NCI-H460 (cell line): ENCODE measurements around the gene OLIG3. TPM values are rescaled to one million over a fixed set of nuclear protein-coding genes. Genes with fewer than 3 reads are reported as not detected.

Experiments used
- DNase-seq: peaks from one replicate; pipeline ENCODE4 v3.0.0-alpha.2; 2016; ENCODE audit warnings: low read depth; ENCODE audit errors: extremely low read depth
- polyA plus RNA-seq: library from polyadenylated mRNA; depleted of rRNA; stranded (reverse); fragments of >200 nt; gene quantifications from 2 replicates; pipeline ENCODE4 v1.2.3, GENCODE V29; 2014; cell fraction: nucleus; rRNA removed
- total RNA-seq: library from RNA; depleted of rRNA; stranded (reverse); fragments of >200 nt; shearing (Covaris generic); gene quantifications from 2 replicates; pipeline ENCODE4 v1.2.3, GENCODE V29; 2014; rRNA removed

The OLIG3 gene
- total RNA-seq, result 0.12 TPM in 2 replicates
- polyA plus RNA-seq, result 0.06 TPM in 1 of 2 replicates, not detected in the other

- DNase-seq, result no peak
Measured at GRCh38 chr6:137494281-137494987, at the start of gene OLIG3. OLIG3 (minus strand) TSS chr6:137494394; CDS start chr6:137494170, 224 bp downstream.

GRCh38 chr6:137543114-137543513, 48.9 kb upstream of the OLIG3 start:
- DNase-seq, result no peak

DNA sequence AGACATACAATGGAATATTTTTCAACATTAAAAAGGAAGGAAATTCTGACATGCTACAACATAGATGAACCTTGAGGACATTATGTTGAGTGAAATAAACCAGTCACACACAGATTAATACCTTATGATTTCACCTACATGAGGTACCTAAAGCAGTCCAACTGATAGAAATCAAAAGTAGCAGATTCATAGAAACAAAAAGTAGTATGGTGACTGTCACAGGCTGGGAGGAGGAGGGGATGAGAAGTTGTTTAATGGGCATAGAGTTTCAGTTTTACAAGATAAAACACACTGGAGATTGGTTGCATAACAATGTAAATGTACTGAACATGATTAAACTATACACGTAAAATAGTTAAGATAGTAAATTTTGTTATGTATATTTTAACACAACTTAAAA, 48.5 kb upstream of the OLIG3 start:
- no peak for DNase-seq

- DNase-seq, result no peak
Measured at GRCh38 chr6:137541534-137542063, 47.4 kb upstream of the OLIG3 start.

- no peak for DNase-seq
Measured at GRCh38 chr6:137536104-137536773, 42.0 kb upstream of the OLIG3 start.

- no peak for DNase-seq
Measured at GRCh38 chr6:137531376-137532092, 37.3 kb upstream of the OLIG3 start.

DNA sequence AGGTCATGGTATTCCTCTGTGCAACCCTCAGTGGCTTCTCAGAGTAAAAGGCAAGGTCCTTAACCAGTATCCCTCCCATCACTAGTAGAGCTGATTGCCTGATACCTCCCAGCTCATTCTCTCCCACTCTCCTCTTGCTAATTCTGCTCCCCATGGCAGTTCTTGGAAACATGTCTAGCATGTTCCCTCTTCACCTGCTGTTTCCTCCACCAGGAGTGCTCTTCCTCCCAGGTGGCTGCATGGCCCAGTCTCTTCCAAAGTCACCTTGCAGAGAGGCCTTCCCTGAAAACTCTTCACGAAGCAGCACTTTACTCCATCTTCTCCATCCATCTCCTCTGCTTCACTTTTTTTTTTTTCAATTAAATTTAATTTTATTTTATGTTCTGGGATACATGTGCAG, 36.2 kb upstream of the OLIG3 start:
- DNase-seq, result no peak

GRCh38 chr6:137522831-137523230, 28.6 kb upstream of the OLIG3 start:
- DNase-seq, result no peak

DNA sequence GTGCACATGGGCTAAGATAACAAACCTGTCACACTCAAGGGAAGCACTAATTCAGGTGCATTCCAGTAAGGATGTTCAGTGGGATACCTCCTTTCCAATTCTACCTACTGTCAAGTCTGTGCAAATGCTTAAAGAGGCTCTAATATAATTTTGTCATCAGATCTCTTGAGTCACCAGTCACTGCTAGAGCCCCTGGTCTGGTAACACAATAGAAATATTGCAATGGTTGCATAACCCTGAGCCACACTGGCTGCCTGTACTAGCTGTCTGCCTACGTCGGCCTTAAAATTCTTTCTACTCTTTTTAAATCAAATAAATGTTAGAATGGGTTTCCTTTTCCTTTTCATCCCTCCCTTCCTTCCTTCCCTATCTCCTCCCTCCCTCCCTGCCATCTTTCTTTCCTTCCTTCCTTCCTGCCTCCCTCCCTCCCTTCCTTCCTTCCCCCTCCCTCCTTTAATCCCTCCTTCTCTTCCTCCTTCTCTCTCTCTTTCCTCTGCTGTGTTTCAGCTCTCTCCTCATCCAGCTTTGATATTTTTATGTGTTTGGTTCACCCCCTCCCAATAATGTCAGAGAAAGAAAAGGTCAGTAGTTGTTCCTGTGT, 28.1 kb upstream of the OLIG3 start:
- DNase-seq, result no peak

- no peak for DNase-seq
Measured at GRCh38 chr6:137520520-137520919, 26.3 kb upstream of the OLIG3 start.

- DNase-seq, result no peak
Measured at GRCh38 chr6:137519629-137520176, 25.5 kb upstream of the OLIG3 start.

GRCh38 chr6:137518386-137518983, 24.3 kb upstream of the OLIG3 start:
- DNase-seq, result no peak

- DNase-seq, result no peak
Measured at GRCh38 chr6:137514418-137514817, 20.2 kb upstream of the OLIG3 start.

DNA sequence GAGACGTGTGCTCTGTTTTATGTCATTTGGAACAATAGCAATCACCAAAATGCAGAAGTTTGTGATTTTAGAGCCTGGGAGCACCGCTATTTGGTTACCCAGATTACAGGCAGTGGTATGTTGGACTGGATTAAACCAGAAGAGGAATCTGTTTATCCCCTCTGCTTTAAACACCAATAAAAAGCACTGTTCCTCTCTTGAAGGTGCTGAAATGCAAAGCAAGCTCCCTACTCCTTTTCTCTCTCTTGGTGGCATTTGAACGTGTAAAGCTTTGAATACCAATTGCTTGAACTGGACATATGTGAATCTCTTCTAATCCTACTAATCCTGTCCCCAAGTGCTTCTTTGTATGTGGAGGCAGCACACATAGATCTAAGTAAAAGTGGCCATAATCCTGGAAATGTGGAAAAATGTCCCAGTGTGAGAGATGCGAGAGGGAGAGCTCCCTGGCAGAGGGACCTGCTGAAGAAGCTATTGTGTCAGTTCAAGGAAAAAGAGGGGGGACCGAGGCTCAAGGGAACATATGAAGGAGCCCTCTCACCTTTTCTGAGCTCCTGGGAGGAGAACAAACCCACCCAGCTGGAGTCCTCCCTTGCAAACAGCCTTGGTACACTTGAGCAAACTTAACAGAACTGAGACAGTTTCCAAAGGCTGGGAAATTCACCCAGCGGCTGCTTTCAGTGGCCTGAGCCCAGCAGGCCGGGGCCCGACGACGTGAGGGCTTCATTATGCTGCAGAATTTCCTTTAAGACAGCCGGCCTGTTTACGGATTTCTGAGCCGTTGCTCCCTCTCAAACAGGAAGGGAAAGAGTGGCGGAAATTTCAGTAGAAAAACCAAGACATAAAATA, 18.8 kb upstream of the OLIG3 start:
- DNase-seq, result no peak

DNA sequence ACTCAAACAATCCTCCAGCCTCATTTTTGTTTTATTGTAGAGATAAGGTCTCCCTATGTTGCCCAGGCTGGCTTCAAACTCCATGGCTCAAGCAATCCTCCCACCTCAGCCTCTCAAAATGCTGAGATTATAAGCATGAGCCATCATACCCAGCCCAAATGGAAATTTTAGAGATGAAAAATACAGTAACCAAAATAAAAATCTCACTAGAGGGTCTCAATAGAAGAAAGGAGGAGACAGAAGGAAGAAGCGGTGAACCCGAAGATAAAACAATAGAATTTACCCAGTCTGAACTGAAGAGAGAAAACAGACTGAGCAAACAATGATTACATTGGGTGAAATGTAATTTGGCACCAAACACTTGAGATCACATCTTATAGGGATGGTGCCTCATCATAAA, 16.7 kb upstream of the OLIG3 start:
- DNase-seq, result no peak

- no peak for DNase-seq
Measured at GRCh38 chr6:137498481-137499190, 4.4 kb upstream of the OLIG3 start.

DNA sequence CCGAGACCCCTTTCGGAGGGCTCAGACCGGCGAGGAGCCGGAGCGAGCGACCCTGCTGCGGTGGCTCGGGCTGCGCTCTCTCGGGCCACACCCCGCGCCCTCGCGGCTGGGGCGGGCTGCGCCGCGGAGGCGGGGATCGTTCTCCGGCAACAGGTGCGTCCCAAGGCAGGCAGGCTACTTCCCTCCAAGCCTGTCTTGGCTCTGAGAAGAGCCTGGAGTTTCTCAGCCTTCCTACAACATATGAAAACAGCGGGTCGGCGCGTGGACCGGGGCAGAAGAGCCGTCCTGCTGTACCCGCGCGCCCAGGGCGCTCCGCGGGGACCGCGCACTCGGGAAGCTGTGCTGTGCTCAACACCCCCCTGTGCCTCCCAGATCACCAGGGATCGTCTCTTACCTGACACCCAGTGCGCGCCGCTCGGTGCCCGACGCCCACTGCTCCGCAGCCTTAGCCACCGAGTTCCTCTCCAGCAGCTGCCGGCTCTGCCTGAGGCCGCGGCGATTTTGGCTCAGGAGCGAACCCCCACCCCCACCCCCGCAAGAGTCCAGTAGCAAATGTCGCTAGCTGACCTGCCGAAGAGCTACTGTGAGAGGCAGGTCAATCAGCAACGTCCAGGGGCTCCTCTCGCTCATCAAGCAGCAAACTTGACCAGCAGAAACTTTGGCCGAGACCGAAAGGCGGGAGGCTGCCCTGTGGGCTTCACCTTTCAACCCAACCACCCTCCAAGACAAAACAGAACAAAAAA, 3.7 kb upstream of the OLIG3 start:
- no peak for DNase-seq
